ENCODE data around the gene DUSP8.

Gene DUSP8

DNA sequence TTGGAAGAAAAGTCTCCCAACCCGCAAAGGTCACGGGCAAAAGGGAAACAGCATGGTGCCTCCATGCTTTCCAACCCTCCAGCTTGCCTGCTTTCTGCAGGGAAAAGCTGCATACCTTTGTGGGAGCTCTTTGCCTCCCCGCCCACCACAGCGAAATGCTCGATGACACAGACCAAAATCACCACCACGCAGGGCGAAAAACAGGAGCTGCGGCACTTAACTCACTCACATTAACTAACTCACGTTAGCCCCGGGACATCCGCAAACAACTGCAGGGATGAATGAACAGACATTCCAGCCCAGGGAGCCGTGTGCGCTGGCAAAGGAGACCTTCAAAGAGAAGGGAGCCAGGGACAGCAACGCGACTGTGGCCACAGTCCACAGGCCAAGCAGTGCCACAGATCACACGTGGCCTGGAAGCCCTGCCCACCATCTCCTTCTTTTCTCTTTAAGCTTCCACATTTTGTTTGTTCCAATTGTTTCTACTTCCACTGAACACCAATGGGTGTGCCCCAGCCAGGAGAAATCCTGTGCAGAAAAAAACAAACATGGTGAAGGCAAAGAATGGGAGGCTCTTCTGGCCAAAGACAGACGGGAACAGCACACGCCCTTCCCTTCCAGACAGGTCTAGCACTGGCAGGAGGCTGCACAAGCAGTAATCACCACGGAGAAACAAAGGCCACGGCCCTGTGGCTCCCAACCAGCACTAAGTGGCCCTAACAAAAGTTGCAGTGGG, 39.3 kb downstream of the DUSP8 start:
- no peak for DNase-seq (ENCODE audit: low read depth in 2 of 2)

DNA sequence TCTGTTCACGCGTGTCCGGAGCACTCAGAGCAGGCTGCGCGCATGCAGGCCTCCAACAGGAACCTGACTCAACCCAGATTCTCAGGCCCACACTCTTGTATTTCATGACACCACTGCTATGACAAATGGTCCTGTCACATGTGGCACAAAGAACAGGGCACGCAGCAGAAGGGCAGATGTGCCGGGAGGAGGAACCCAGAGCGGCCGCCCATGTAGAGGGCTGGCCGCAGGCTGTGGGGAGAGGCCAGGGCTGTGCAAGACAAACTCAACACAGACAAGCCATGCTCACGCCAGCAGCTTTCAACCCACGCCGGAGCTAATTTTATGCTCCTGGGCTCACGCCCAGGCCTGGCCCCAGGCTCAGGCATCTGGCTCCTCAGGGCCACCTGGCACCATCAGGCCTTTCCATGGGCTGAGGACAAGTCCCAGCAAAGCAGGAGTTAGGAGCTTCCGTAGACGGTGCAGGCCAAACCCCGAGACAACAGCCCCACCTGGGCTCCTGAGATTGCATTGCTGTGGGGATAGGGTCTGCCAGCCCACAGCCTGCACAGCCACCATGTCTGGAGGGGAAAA, 40.0 kb downstream of the DUSP8 start:
- DNase-seq (ENCODE audit: low read depth in 2 of 2): no peak

DNA sequence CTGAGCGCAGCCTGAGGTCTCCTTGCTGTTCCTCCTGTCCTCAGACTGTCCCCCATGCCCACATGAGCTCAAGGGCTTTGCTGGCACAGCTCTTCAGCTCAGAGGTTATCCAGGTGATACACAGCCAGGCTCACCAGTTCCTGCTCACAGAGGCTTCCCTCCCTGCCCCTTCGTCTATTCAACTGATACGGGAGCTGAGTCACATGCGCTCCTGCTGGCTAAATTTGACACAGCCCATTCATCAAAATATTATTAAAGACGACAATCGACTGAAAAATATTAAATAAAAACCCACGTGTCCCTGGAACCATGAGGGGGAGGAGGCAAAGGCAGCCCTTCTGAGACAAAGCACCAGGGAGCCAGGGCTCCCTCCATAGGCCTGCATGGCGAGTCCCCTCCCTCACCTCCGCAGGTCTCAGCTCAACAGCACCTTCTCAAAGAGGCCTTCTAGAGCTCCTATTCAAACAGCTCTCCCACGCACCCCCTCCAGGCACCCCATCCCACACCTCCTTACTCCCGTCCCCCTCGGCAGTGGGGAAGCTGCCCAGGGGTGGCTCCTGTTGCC, 40.5 kb downstream of the DUSP8 start:
- DNase-seq (ENCODE audit: low read depth in 2 of 2): no peak

DNA sequence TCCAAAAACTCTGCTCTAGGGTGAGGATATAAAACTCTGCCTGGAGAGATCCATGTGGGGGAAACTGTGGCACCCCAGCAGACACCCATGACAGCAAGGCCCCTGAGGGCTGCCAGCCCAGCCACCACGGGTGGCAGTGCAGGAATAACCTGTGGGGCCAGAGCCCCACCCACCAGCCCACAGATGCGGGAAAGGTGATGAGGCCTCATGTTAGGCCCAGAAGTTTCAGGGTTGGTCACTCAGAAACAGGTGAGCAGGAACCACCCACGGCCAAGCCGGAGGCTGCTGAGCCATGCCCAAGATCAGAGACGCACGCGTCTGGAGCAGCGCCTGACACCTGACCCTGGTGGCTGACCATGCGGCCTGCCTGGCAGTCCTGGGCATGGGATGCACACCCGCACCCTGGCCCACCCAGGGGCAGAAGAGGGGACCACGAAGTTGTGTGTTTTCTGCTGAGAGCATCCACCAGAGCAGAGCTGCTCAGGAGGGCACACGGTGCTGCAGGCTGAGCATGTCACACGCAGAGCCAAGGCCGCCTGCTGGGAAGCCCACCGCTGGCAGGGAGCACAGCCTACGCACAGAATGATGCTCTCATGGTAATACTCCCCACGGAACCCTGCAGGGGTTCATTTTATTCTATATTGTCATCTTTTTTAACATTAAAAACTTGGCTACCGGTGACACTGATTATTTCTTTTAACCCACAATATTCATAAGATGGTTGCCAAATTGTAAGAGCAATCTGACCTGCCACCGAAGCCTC, 41.2 kb downstream of the DUSP8 start:
- DNase-seq (ENCODE audit: low read depth in 2 of 2): no peak

DNA sequence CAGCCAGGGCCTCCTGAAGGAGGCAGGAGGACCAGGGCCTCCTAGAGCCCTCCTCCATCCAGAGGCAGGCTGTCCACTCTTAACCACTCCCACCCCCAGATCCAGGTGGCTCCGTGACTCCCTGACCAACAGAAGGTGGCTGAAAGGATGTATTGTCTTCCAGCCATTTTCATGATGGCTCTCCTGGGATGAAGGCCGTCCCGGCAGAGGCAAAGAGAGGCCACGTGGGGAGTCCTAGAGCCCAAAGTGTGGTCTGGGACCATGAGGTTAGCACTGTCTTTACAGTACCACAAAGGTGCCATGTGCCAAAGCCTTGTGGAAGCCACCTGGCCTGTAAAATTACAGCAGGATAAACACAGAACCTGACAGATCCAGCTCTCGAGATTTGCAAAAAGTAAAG, 42.3 kb downstream of the DUSP8 start:
- DNase-seq (ENCODE audit: low read depth in 2 of 2): no peak

DNA sequence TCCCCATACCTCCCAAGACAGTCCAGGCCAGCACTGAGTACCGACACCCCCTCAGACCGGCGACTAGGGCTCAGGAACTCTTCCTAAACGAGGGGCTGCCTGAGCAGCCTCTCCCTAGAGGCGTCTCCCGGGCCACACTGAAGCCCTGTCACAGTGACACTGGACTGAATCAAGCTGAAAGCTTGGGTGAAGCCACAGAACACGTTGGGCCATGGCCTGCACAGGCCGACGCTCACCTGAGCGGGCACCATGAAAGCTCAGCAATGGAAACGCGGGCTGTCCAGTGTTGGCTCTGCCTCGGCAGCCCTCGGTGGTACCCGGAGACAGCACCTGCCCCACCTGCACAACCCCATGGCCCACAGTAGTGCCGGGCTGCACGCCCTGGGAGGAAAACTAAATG, 42.8 kb downstream of the DUSP8 start:
- no peak for DNase-seq (ENCODE audit: low read depth in 2 of 2)

DNA sequence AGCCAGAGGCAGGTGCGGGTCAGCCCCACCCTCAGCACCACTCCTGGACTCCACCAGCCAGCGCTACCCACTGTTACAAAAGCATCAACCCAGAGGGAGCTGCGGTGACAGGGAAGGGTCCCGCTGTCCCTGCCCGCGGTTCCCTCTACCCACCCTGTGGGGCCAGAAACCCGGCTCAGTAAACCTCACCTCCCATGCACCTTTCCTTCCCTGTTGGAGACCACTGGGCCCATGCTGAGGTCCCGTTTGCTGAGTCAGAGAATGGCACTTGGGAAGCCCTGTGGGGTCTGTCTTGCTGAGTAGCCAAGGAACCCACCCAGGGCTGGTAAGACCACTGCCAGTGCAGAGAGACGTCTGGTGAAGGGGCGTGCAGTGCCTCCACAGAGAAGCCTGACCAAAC, 43.4 kb downstream of the DUSP8 start:
- DNase-seq (ENCODE audit: low read depth in 2 of 2): no peak

DNA sequence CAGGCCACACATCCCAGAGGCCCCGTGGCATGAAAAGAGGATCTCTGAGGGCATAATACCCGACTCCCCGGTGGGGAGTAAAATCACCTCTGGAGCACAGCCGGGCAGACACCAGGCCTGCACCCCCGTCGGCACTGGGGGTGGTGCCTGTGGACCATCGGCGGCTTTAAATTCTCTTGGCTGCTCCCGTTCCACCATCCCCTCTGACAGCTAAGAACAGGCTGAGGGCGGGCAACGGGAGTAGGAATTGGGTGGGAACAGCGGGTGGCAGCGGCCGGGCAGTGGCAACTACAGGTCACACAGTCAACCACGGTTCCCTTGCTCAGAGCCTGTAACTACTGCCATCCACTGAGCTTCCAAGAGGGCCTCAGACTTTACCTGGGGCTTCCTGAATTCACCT, 45.3 kb downstream of the DUSP8 start:
- DNase-seq (ENCODE audit: low read depth in 2 of 2): no peak

DNA sequence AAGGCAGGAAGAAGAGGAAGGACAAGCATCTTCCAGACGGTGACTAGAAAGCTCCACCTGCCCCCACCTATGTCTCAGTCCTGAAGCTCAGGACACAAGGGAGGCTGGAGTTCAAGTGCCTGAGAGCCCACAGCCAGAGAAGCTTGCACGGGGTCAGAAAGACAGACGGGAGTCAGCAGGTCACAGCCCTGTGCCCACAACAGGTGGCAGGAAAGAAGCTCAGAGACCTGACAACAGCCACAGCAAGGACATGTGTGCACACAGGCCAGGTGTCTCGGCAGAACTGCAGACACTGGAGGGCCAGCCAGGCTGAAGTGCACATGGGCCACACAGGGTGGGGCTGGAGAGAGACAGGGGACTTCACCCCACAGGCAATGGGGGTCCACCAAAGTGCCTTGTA, 48.3 kb downstream of the DUSP8 start:
- no peak for DNase-seq (ENCODE audit: low read depth in 2 of 2)

DNA sequence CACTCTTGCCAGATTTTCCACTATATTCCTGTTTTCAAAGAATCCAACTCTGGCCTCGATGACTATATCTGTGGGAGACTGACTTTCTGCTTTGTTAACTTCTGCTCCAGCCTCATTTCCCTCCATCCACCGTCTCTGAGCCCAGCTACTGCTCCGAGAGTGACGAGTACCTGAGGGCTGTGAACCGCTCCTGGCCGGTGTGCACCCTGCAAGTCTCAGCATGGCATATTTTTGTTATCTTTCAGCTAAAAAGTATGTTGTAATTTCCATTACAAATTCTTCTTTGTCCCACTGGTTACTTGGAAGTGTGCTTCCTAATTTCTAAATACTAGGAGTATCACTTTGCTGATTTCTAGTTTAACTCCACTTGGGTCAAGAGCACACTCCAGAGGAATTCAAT, 49.0 kb downstream of the DUSP8 start:
- DNase-seq (ENCODE audit: low read depth in 2 of 2): no peak

DNA sequence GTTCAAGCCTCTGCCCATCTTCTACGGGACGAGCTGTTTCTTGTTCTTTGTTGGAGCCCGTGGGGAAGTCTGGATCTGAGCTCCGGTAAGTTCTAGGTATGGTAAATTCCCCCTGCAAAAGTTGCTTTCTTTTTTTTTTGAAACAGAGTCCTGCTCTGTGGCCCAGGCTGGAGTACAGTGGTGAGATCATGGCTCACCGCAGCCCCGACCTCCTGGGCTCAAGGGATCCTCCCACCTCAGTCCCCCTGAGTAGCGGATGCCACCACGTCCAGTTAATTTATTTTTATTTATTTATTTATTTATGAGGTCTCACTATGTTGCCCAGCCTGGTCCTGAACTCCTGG, 50.0 kb downstream of the DUSP8 start:
- DNase-seq (ENCODE audit: low read depth in 2 of 2): no peak

DNA sequence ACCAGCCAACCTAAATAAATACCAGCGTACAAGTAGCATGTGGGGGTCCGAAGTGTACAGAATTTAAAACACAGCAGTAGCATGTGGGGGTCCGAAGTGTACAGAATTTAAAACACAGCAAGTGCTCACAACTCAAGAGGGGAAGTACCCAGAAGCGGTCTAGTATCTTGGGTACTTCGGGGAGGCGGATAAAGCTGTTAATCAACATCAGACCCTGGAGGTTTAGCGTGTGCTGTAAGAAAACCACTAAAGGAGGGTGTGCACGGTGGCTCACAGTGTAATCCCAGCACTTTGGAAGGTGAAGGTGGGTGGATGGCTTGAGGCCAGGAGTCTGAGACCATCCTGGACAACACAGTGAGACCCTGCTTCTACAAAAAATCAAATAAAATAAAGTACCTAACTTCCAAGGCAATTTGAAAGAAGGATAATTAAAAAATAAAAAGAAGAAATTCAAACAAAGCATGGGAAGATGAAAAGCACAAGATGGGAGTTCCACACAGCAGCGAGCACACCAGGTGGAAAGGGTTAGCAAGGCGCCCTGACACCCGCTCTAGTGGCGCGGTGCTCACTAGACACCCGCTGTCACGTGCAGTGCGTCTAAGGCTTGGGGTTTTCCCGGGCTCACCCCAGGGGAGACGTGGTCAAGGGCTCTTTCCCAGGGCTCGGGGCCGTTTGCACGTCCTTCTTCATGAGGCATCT, 50.5 kb downstream of the DUSP8 start:
- DNase-seq (ENCODE audit: low read depth in 2 of 2): no peak

DNA sequence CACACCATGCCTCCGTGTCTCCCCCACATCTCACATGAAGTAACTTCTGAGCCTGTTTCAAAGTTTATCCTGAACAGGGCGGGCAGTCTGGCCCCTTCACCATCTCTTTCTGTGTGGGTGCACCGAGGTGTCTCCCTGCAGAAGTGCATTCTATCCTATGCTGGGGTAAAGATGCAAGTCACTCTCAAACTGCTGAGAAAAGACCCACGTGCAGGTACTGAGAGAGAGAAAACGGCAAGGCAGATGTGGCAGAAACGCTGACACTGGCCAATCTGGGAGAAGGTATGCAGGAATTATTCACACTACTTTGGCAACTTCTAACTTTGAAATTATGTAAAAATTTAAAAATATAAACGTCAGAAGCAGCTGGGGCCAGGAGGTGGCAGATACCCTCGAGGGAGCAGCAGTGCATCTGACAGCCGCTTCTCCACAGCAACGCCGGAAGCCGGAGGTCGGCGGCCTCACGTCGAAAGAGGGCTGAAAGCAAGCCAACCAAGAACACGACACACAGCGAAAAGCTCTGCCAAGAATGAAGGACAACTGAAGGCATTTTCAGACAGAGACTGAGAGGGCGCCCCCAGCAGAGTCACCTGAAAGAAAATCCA, 51.3 kb downstream of the DUSP8 start:
- DNase-seq (ENCODE audit: low read depth in 2 of 2): no peak

DNA sequence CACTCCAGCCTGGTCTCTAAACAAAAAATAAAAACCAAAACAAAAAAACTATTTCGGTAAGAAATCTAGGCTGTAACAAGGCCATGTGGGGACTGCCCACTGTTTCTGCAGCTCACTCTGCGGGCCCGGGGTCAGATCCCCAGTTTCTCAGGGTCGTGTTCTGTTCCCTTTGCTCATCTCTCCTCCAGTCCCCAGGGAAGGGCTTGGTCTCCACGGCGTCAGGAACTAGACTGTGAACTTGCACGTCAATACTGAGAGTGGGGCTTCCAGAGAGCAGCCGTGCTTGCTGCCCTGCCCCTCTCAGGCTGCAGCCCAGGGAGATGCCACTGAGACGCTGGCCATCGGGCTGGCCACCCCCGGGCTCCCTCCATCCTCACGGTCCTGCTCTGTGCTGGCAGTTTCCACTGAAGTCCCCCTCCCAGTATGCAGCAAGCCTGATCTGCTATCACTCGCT, 51.8 kb downstream of the DUSP8 start:
- no peak for DNase-seq (ENCODE audit: low read depth in 2 of 2)

DNA sequence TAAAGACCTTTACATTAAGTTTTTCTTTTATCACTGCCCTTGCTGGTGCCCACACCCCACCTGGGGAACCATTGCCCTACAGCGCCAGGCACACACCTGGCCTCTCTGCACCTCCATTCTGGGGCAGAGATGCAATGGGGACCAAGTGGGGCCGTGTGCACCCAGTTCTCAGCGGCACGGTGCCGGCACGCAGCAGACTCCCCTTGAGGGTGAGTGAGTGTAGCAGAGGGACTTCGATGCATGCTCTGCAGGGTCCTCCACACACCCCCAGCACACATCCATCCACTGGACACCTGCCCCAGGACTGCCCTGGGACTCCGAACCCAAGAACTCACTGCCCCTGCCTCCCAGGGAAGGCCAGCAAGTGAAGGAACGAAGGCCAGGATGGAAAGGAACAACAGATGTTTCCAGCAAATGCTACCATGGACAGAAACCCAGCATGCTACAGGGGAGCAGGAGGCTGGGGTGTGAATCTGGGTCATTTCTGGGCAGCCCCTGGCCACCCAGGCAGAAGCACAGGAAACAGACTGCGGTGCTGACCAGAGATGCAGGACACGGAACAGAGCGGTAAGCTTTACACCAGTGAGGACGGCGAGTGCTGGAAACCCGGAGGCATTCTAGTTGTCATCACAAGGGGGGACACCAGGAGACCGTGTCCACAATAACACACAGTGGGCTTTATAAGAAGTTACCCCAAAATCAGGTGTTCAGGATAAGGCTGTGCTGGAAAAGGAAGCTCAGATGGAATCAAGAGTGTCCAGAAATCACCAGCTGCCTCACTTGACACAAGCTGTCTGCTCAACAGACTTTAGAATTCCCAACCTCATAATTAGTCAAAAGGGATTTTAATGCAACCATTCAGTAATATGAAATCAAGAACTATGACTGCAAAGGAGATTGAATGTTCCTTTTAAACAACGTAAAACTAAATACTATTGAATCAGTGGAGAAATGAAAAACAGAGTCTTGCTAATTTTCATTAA, 52.8 kb downstream of the DUSP8 start:
- no peak for DNase-seq (ENCODE audit: low read depth in 2 of 2)

DNA sequence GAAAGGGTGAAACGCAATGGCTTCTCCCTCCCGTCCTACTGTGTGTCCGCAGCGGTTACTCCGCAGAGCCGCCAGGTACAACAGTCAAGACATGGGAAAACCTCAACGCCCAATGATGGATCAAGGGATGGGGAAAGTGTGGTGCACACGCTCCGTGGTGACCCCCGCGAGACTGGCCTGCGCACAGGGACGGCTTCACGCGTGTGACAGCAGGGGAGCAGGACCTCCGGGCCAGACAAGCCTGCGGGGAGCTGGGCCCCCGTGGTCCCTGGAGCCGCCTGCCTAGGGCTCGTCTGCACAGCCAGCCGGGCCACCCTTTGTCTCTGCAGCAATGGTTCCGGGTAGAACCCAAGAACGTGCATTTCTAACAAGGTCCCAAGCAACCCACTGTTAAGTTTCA, 53.8 kb downstream of the DUSP8 start:
- DNase-seq (ENCODE audit: low read depth in 2 of 2): no peak

DNA sequence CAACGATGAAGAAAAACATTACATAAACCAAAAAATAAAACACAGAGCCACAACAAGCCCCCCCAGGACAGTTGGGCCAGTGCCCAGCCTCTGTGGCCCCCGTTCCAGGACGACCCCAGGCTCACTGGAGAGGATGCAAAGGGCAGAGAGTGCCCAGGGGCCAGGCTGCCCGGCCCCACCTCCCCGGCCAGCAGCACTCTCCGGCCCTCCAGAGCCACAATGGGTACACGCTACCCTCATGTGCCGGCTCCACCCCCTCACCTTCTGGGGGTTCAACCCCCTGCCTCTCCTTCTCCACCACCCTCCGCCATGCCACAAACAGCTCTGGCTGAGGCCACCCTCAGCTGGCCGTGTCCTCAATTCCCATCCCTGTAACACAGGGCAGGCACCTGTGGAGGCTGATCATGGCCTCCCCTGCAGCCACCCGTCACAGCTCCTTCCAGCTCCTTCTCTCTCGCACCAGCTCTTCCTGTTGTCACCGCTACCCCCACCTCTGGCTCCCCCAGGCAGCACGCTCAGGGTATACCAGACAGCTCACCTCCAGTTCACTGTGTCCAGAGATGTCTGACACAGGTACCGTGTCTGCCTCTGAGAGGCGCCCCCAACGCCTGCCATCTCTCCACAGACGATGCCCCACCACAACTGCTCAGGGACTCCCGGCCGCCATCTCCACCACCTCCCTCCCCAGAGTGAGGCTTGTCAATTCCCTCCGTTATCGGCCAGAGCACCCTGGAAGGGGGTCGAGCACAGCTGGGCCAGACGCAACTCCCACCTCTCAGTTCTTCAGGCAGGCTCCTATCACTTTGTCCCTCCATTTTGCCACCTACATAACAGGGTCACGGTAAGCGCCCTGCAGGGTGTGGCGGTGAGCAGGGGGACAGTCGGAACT, 54.7 kb downstream of the DUSP8 start:
- DNase-seq (ENCODE audit: low read depth in 2 of 2): no peak

DNA sequence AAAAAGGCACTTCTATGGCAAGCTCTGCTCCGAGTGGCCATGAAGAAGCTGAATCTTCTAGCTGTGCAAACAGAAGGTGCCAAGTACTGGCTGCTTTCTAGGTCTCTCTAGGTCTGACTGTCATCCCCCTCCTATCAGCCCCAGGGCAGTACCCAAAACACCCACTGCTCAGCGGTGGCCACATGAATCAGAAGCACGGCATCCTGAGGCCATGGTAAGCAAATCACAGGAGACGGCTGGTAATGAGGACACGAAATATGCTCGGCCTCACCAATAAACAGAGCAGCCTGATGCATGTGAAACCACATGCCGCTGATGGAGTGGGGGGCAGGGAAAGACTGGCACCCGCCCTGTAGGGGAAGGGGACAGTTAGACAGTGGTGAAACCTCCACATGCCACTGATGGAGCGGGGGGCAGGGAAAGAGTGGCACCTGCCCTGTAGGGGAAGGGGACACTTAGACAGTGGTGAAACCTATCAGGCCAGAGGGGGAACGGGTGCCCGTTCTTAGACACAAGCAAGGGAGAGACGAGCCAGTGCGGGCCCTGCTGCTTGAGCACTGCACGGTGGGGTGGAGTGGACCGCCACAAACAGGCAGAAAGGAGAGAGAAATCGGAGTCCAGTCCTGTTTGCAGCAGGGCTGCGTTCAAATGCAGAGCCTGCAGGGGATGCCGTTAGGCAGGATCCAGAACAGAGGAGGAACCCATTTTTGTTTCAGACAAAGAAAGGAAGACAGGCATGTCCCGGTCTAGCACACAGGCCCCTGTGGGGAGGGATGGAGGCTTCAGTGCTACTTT, 55.6 kb downstream of the DUSP8 start:
- no peak for DNase-seq (ENCODE audit: low read depth in 2 of 2)
